Omental fat pad (tissue), 4 donors: ENCODE results near the gene PTPRD. TPM values are rescaled to one million over a fixed set of nuclear protein-coding genes. Genes with fewer than 3 reads are reported as not detected.

Source experiments
- ATAC-seq: fragments of 150-250 bp; one replicate; pipeline ENCODE4 v1.9.1; 2016; ENCODE audit warnings: mild to moderate bottlenecking, moderate library complexity; ENCODE audit not compliant: low FRiP score
- DNase-seq: peaks from one replicate; pipeline ENCODE4 v3.0.0-alpha.2; 2019; ENCODE audit warnings: low spot score
- CTCF ChIP-seq, 3 donors: fragments of 450-650 bp; IDR thresholded peaks; one replicate each; pipeline ENCODE4 v1.5.1; 2016 to 2017; ENCODE audit warnings: antibody characterized with exemption in 3 of 3, mild to moderate bottlenecking in 3 of 3, moderate library complexity in 2 of 3
- total RNA-seq, 4 donors: library from RNA; depleted of rRNA; stranded (reverse); fragments of >200 nt; gene quantifications; one replicate each; pipeline ENCODE4 v1.1.0, GENCODE V29; 2016

The PTPRD gene
- total RNA-seq, 4 donors from 2014 or later = 3.5 to 34.2 (median 11.2) TPM

- no peak for ATAC-seq
- no peak for TF ChIP-seq CTCF (IDR thresholded peaks at IDR 0.05)
- no peak for DNase-seq
These were observed 330.7 kb downstream of the PTPRD start for GRCh38 chr9:10282084-10282483.

- ATAC-seq (no peak), DNase-seq (no peak)
- no peak for TF ChIP-seq CTCF (IDR thresholded peaks at IDR 0.05)
These were observed 337.8 kb downstream of the PTPRD start for GRCh38 chr9:10274988-10275387.

- DNase-seq = no peak
These were observed 338.6 kb downstream of the PTPRD start for GRCh38 chr9:10274175-10274574.

DNA sequence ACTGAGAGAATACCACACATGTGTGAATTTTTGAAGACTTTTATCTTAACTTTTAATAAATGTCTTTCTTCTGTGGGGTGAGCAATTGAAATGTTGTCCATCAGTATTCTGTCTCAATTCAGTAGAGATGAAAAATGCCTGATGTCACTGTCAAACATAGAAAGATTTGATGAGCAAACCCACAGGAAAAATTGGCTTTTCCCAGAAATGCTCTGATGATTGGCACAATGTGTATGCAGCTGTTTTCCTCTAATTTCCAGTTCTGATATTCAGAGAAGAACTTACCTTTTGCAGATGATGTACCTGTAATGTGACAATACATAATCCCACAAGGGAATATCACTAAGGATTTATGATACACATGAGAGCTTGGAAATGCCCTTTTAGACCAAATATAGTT, 340.0 kb downstream of the PTPRD start:
- ATAC-seq (no peak), DNase-seq (no peak)
- TF ChIP-seq CTCF (IDR thresholded peaks at IDR 0.05) = no peak

More at GRCh38 chr9:10274175-10274574, 338.6 kb downstream of the PTPRD start:
- no peak for TF ChIP-seq CTCF (IDR thresholded peaks at IDR 0.05)
- ATAC-seq = no peak

DNA sequence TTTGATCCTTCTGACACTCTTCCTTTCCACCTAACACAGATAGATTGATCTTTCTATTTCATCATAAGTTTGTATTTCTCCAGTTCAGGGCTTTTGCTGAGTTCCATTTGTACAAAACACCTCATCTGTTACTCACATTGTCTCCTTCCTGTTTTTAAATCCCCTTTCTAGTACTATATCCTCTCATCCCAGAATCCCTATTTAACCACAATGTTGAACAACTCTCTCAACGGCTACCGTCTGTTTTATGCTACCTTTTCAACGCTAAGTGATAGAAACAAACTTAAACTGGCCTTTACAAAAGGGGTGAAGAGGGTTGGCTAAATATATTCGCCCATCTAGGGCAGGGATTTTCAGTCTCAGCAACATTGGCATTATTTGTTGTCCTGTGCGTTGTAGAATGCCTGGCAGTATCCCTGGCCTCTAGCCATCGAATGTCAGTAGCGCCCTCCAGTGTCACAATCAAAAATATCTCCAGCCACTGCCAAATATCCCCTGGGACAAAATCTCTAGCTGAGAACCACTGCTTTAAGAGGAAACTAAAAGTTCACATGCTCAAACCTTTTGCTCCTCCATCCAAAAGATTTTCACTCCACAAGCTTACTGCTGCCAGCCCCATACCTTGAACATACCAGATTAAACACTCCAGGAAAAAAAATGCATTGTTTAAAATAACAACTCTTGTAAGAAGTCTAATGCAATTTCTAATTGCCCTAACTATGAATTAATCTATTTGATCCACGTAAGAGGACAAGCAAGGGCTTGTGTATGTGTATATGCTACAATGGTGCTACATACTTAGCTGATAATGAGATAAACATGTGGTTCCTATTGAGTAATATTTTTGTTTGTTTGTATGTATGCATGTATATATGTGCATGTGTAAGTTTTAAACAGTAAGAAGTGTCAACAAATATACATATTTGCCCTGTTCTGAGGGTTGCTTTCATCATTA, 344.0 kb downstream of the PTPRD start:
- DNase-seq (no peak), ATAC-seq (no peak)
- TF ChIP-seq CTCF (IDR thresholded peaks at IDR 0.05) = no peak

- TF ChIP-seq CTCF (IDR thresholded peaks at IDR 0.05) = no peak
- DNase-seq (no peak), ATAC-seq (no peak)
These were observed 347.6 kb downstream of the PTPRD start for GRCh38 chr9:10265153-10265631.

- TF ChIP-seq CTCF (IDR thresholded peaks at IDR 0.05) = no peak
- no peak for DNase-seq
- ATAC-seq = no peak
These were observed 352.3 kb downstream of the PTPRD start for GRCh38 chr9:10260501-10260900.
